SK-N-SH (cell line): Measurements from ENCODE around the gene VGLL3. TPM values are rescaled to one million over a fixed set of nuclear protein-coding genes. Genes with fewer than 3 reads are reported as not detected.

ENCODE experiments used
- CTCF ChIA-PET: fragments of 300-600, 350-600 bp; formaldehyde crosslinking; extraction: SDS; loops from one replicate; lab custom pipeline; 2021; lab: Yijun Ruan, JAX
- POLR2A ChIA-PET: fragments of 350-600 bp; sonication (Branson Sonifier 250); formaldehyde crosslinking; extraction: SDS; loops from one replicate; lab custom pipeline; 2020; ENCODE audit warnings: antibody characterized with exemption, inconsistent platforms; lab: Yijun Ruan, JAX
- DNase-seq: peaks from one replicate; pipeline ENCODE4 v3.0.0; 2012
- H2AFZ ChIP-seq: fragments of 200-600 bp; sonication (generic); 2 replicates; pipeline ENCODE4 v1.8.1; 2016; ENCODE audit warnings: antibody characterized with exemption, mild to moderate bottlenecking, low read depth
- H3F3A ChIP-seq: fragments of 200-600 bp; sonication (generic); replicated peaks from 2 replicates; pipeline ENCODE3; 2016; ENCODE audit warnings: antibody characterized with exemption, mild to moderate bottlenecking; ENCODE audit not compliant: insufficient read depth
- H3K27ac ChIP-seq, 2 experiments: fragments of 200-500 bp in 1 of 2; fragments of 200-600 bp in 1 of 2; sonication (Bioruptor generic) in 1 of 2; sonication (generic), shearing (Covaris generic) in 1 of 2; 2 replicates each; pipeline versions ENCODE4 v1.5.1 to v1.6.1; 2014 to 2016; ENCODE audit warnings: low read depth in 2 of 2, inconsistent platforms in 1 of 2, low read length in 1 of 2, mild to moderate bottlenecking in 1 of 2, mixed read lengths in 1 of 2
- H3K27me3 ChIP-seq: fragments of 200-600 bp; sonication (generic), shearing (Covaris generic); 2 replicates; pipeline ENCODE4 v1.6.1; 2016; ENCODE audit warnings: mixed run types; ENCODE audit not compliant: insufficient read depth
- H3K36me3 ChIP-seq, 2 experiments: fragments of 200-500 bp in 1 of 2; fragments of 200-600 bp in 1 of 2; sonication (Bioruptor generic) in 1 of 2; sonication (generic) in 1 of 2; replicated peaks in 1 of 2; 2 replicates each; pipeline versions ENCODE3 to v1.5.1; 2014 to 2016; ENCODE audit warnings: low read length in 1 of 2, mild to moderate bottlenecking in 1 of 2; ENCODE audit not compliant: insufficient read depth in 2 of 2, control insufficient read depth in 1 of 2
- H3K4me1 ChIP-seq, 2 experiments: fragments of 200-500 bp in 1 of 2; fragments of 200-600 bp in 1 of 2; sonication (Bioruptor generic) in 1 of 2; sonication (generic), shearing (Covaris generic) in 1 of 2; 2 replicates each; pipeline versions ENCODE4 v1.5.1 to v1.6.1; 2014 to 2016; ENCODE audit warnings: low read depth in 1 of 2, low read length in 1 of 2, mixed run types in 1 of 2; ENCODE audit not compliant: insufficient read depth in 2 of 2, control insufficient read depth in 1 of 2
- H3K4me2 ChIP-seq: fragments of 200-600 bp; sonication (generic), shearing (Covaris generic); 2 replicates; pipeline ENCODE4 v1.6.1; 2017; ENCODE audit warnings: mixed run types
- H3K4me3 ChIP-seq, 2 experiments: fragments of 200-500 bp in 1 of 2; fragments of 200-600 bp in 1 of 2; sonication (Bioruptor generic) in 1 of 2; sonication (generic), shearing (Covaris generic) in 1 of 2; 2 replicates each; pipeline versions ENCODE4 v1.5.1 to v1.8.1; 2014 to 2016; ENCODE audit warnings: low read depth in 2 of 2, inconsistent platforms in 1 of 2, low read length in 1 of 2, mild to moderate bottlenecking in 1 of 2, mixed read lengths in 1 of 2, moderate library complexity in 1 of 2
- H3K79me2 ChIP-seq: fragments of 200-600 bp; sonication (generic); 2 replicates; pipeline ENCODE4 v1.8.1; 2017; ENCODE audit warnings: mild to moderate bottlenecking; ENCODE audit not compliant: insufficient read depth
- H3K9ac ChIP-seq: fragments of 200-600 bp; sonication (generic); 2 replicates; pipeline ENCODE4 v1.6.1; 2017; ENCODE audit warnings: mixed run types
- H3K9me2 ChIP-seq: fragments of 200-600 bp; sonication (generic); 2 replicates; pipeline ENCODE4 v1.6.1; 2017; ENCODE audit warnings: mixed run types
- H3K9me3 ChIP-seq: fragments of 200-600 bp; sonication (generic); 2 replicates; pipeline ENCODE4 v1.6.1; 2017; ENCODE audit warnings: mixed run types, mild to moderate bottlenecking, moderate library complexity
- H4K20me1 ChIP-seq: fragments of 200-600 bp; sonication (generic); 2 replicates; pipeline ENCODE4 v1.6.1; 2017; ENCODE audit warnings: mild to moderate bottlenecking, mixed run types; ENCODE audit not compliant: insufficient read depth
- CHD2 ChIP-seq: fragments of 150-350 bp; IDR thresholded peaks from 2 replicates; pipeline ENCODE4 v1.6.1; 2018; ENCODE audit warnings: low read length; ENCODE audit not compliant: partially characterized antibody
- CTCF ChIP-seq: fragments of 200-600 bp; sonication (generic); IDR thresholded peaks from 2 replicates; pipeline ENCODE4 v1.6.1; 2017; ENCODE audit warnings: antibody characterized with exemption, mild to moderate bottlenecking, moderate library complexity
- EP300 ChIP-seq, 2 experiments: IDR thresholded peaks; 2 replicates each; pipeline versions ENCODE4 v1.4.0 to v1.6.1; 2012; ENCODE audit warnings: borderline replicate concordance in 1 of 2, low read depth in 1 of 2, low read length in 1 of 2
- EZH2phosphoT487 ChIP-seq: fragments of 200-600 bp; sonication (generic); IDR thresholded peaks from 2 replicates; pipeline ENCODE4 v1.6.1; 2017; ENCODE audit warnings: low read depth, mixed run types, mild to moderate bottlenecking, antibody characterized with exemption, moderate library complexity, borderline replicate concordance
- FOSL2 ChIP-seq: IDR thresholded peaks from 2 replicates; pipeline ENCODE4 v1.4.0; 2012; ENCODE audit warnings: low read depth, mild to moderate bottlenecking, moderate library complexity, borderline replicate concordance
- FOXJ3 ChIP-seq: sonication (generic); formaldehyde crosslinking; IDR thresholded peaks from 2 replicates; pipeline ENCODE4 v1.5.1; 2020; ENCODE audit warnings: mild to moderate bottlenecking, missing genetic modification reagents
- FOXM1 ChIP-seq: IDR thresholded peaks from 2 replicates; pipeline ENCODE4 v1.4.0; 2012; ENCODE audit warnings: low read depth, mild to moderate bottlenecking
- GABPA ChIP-seq: IDR thresholded peaks from 2 replicates; pipeline ENCODE4 v1.4.0; 2012; ENCODE audit warnings: low read depth, mild to moderate bottlenecking
- JUND ChIP-seq: IDR thresholded peaks from 2 replicates; pipeline ENCODE4 v1.4.0; 2012
- MEF2A ChIP-seq: IDR thresholded peaks from 2 replicates; pipeline ENCODE4 v1.4.0; 2012; ENCODE audit warnings: low read depth, borderline replicate concordance
- MXI1 ChIP-seq: IDR thresholded peaks from 2 replicates; pipeline ENCODE4 v1.6.1; 2012; ENCODE audit warnings: mild to moderate bottlenecking, low read depth, low read length, improper control_type of control experiment
- POLR2AphosphoS5 ChIP-seq: IDR thresholded peaks from 2 replicates; pipeline ENCODE4 v1.6.1; 2012; ENCODE audit warnings: low read depth, low read length
- SMC3 ChIP-seq: IDR thresholded peaks from 2 replicates; pipeline ENCODE4 v1.6.1; 2012; ENCODE audit warnings: low read depth, low read length, improper control_type of control experiment
- TAF1 ChIP-seq: IDR thresholded peaks from 2 replicates; pipeline ENCODE4 v1.6.1; 2012; ENCODE audit warnings: low read depth, mild to moderate bottlenecking, low read length, moderate library complexity, borderline replicate concordance
- TEAD4 ChIP-seq: IDR thresholded peaks from 2 replicates; pipeline ENCODE4 v1.4.0; 2012; ENCODE audit warnings: mild to moderate bottlenecking, borderline replicate concordance; ENCODE audit not compliant: insufficient read depth
- USF1 ChIP-seq: IDR thresholded peaks from 2 replicates; pipeline ENCODE4 v1.4.0; 2012; ENCODE audit warnings: low read depth, borderline replicate concordance
- YY1 ChIP-seq: IDR thresholded peaks from 2 replicates; pipeline ENCODE4 v1.4.0; 2012; ENCODE audit warnings: low read depth, mild to moderate bottlenecking
- ZBTB33 ChIP-seq: IDR thresholded peaks from 2 replicates; pipeline ENCODE4 v1.4.0; 2012; ENCODE audit warnings: low read depth, borderline replicate concordance
- WGBS: methylation state at CpG from one replicate; pipeline ENCODE4 v1.1.6; 2017; ENCODE audit warnings: low lambda C conversion rate; 5-methylcytosine and 5-hydroxymethylcytosine counted together
- polyA plus RNA-seq, 3 experiments: library from polyadenylated mRNA; depleted of rRNA; stranded (reverse); fragments of >200 nt; gene quantifications; 2 replicates each; pipeline ENCODE4 v1.2.3, GENCODE V29; 2012

VGLL3 gene
- polyA plus RNA-seq, 1 of the 3 experiments (the other 2 are of a cell fraction): not detected

GRCh38 chr3:86998569-86998968, 7.6 kb upstream of the VGLL3 start:
- no peaks in the 10 kb centered on the region for H3K9me2 ChIP-seq
- no peaks in the 10 kb centered on the region for H3F3A ChIP-seq
- H3K36me3 ChIP-seq: no peaks in the 10 kb centered on the region
- 18% methylated on average over 1 of the region's 1 CpG for WGBS
- H3K4me1 ChIP-seq: 0 out of 4 replicates have a peak, but pooled peaks cover 0 to under 1% of the 10 kb centered on the region in 2 experiments
- no peak overlapping the region for H3K4me3 ChIP-seq
- TF ChIP-seq YY1 (no peak), TAF1 (no peak), POLR2AphosphoS5 (no peak), FOXJ3 (CRISPR knock-in tag) (no peak), GABPA (no peak)
- no peak for DNase-seq
- H3K9ac ChIP-seq: no peak overlapping the region
- no peaks in the 10 kb centered on the region for H3K27me3 ChIP-seq
- no peak overlapping the region for H3K4me2 ChIP-seq
- no peaks in the 10 kb centered on the region for H3K9me3 ChIP-seq
- no peaks in the 10 kb centered on the region for H4K20me1 ChIP-seq
- ChIA-PET POLR2A (no interaction called here), CTCF (no interaction called here)
- no peak overlapping the region for H3K27ac ChIP-seq
- no peak overlapping the region for H2AFZ ChIP-seq
- H3K79me2 ChIP-seq: no peaks in the 10 kb centered on the region

GRCh38 chr3:86996261-86996955, 5.5 kb upstream of the VGLL3 start:
- Histone ChIP-seq H3K4me3 (no peak overlapping the region), H3K79me2 (no peaks in the 10 kb centered on the region), H3F3A (no peaks in the 10 kb centered on the region), H3K9me2 (no peaks in the 10 kb centered on the region), H3K4me1 (peaks cover 0 to 13% of the 10 kb centered on the region in 2 experiments; a peak in 1 of 4 replicates), H2AFZ (no peak overlapping the region), H3K4me2 (no peak overlapping the region), H3K9ac (no peak overlapping the region), H3K9me3 (no peaks in the 10 kb centered on the region), H4K20me1 (no peaks in the 10 kb centered on the region), H3K27ac (no peak overlapping the region), H3K27me3 (no peaks in the 10 kb centered on the region), H3K36me3 (no peaks in the 10 kb centered on the region)
- WGBS: 39% methylated on average over 5 of the region's 5 CpGs
- CTCF ChIA-PET: no interaction called here
- no peak for TF ChIP-seq FOXM1
- no peak for TF ChIP-seq CHD2
- DNase-seq: no peak
- POLR2A ChIA-PET: no interaction called here

- Histone ChIP-seq H2AFZ (no peak overlapping the region), H3K4me1 (peaks cover 0 to 13% of the 10 kb centered on the region in 2 experiments; a peak in 2 of 4 replicates), H4K20me1 (no peaks in the 10 kb centered on the region), H3K27ac (no peak overlapping the region), H3K9me3 (no peaks in the 10 kb centered on the region), H3K27me3 (no peaks in the 10 kb centered on the region), H3F3A (no peaks in the 10 kb centered on the region), H3K36me3 (no peaks in the 10 kb centered on the region), H3K79me2 (no peaks in the 10 kb centered on the region), H3K4me2 (no peak overlapping the region), H3K9ac (no peak overlapping the region), H3K9me2 (no peaks in the 10 kb centered on the region), H3K4me3 (no peak overlapping the region)
- CTCF ChIA-PET: no interaction called here
- TF ChIP-seq EZH2phosphoT487 (no peak), FOXM1 (no peak), JUND (no peak), TEAD4 (no peak), USF1 (no peak), CTCF (no peak), CHD2 (no peak), ZBTB33 (no peak), SMC3 (no peak), FOSL2 (no peak), MEF2A (no peak), EP300 (IDR thresholded peaks at IDR 0.05; ENCODE audit: borderline replicate concordance in 1 of 2, low read depth in 1 of 2, low read length in 1 of 2) (no peak), MXI1 (no peak)
- 5% methylated on average over 5 of the region's 5 CpGs for WGBS
- POLR2A ChIA-PET: no interaction called here
- DNase-seq: no peak
Observed at GRCh38 chr3:86995537-86995936, 4.6 kb upstream of the VGLL3 start.
